ENCODE measurements around the gene ARMH1.
"Not testable (repeated sequence)": the region's sequence is repeated elsewhere in the genome, so short reads cannot be mapped to it uniquely, and the experiment has no call there.

ARMH1 gene

GRCh38 chr1:44645476-44646244 is 28.9 kb upstream of the ARMH1 start:
- DNase-seq: no peak

DNA sequence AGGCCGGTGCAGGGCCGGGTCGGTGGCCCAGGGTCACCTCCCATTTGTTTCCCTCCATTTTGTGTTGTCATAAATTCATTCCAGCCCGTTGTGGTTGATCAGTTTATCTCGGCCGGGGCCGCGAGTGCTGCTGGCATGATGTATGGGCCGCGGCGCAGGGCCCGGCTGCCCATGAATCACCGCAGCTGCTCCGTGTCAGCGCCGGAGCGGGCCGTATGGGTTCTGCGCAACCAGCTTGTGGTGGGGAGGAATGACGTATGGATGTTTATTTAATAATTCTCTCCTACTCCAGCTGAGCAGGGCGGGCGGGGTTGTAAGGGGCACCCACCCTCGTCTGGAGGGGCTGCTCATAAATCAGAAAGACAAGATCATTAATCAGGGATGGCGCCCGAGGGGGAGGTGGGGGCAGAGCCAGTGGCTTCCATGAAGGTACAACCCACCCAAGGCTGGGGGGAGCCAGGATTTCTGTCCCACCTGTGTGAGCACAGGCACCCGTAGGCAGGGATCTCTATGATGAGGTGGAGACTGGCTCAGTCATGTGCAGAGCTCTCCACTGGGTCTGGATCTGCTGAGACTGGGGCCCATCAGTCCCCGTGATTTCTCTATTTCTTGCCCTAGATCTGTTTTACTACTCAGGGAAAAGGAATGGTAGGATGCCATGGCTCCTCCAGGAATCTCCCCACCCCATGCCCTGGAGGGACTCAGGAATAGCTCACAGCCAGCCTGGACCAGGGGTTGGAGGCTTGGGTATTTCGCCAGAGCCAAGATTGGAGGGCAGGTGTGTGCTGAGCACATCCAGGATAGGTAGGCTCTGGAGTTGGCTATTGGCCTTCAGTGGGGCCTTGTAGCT is 28.0 kb upstream of the ARMH1 start:
- DNase-seq: no peak

GRCh38 chr1:44647896-44648295 is 26.6 kb upstream of the ARMH1 start:
- no peak for DNase-seq

GRCh38 chr1:44648529-44649250 is 25.8 kb upstream of the ARMH1 start:
- DNase-seq: no peak

DNA sequence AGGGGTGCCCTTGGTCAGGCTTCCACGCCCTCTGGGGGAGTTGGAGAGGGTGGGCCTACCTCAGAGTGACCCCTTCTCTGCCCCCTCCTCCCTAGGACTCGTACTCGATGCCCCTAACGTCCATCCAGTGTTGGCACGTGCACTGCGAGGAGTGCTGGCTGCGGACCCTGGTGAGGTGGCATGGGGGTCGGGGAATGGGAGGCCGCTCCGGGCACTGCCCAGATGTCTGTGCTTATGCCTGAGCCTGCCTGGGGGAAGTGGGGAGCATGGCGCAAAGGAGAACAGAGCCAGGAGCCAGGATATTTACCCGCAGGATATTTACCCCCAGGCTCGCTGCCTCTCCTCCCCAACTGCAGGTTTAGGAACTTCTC is 24.7 kb upstream of the ARMH1 start:
- DNase-seq: no peak

- no peak for DNase-seq
Observed at GRCh38 chr1:44650159-44650831, 24.2 kb upstream of the ARMH1 start.

DNA sequence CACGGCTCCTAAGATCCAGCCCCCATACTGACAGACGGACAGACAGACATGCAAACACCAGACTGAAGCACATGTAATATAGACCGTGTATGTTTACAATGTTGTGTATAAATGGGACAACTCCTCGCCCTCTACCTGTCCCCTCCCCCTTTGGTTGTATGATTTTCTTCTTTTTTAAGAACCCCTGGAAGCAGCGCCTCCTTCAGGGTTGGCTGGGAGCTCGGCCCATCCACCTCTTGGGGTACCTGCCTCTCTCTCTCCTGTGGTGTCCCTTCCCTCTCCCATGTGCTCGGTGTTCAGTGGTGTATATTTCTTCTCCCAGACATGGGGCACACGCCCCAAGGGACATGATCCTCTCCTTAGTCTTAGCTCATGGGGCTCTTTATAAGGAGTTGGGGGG is 23.4 kb upstream of the ARMH1 start:
- DNase-seq: no peak

GRCh38 chr1:44652445-44653106 is 21.9 kb upstream of the ARMH1 start:
- peak; percentile 73 to 86 for DNase-seq

- DNase-seq: no peak
Observed at GRCh38 chr1:44653107-44653964, 21.2 kb upstream of the ARMH1 start.

- no peak for DNase-seq
Observed at GRCh38 chr1:44654621-44655187, 19.8 kb upstream of the ARMH1 start.

GRCh38 chr1:44655609-44656008 is 18.9 kb upstream of the ARMH1 start:
- peak in 1 of 2 experiments; percentile 40 for DNase-seq

- no peak for DNase-seq
Observed at GRCh38 chr1:44659566-44659965, 14.9 kb upstream of the ARMH1 start.

- DNase-seq: peak; percentile 58 to 73
Observed at GRCh38 chr1:44660176-44660575, 14.3 kb upstream of the ARMH1 start.

- peak; percentile 93 to 98 for DNase-seq
Observed at GRCh38 chr1:44661781-44662682, 12.5 kb upstream of the ARMH1 start.

DNA sequence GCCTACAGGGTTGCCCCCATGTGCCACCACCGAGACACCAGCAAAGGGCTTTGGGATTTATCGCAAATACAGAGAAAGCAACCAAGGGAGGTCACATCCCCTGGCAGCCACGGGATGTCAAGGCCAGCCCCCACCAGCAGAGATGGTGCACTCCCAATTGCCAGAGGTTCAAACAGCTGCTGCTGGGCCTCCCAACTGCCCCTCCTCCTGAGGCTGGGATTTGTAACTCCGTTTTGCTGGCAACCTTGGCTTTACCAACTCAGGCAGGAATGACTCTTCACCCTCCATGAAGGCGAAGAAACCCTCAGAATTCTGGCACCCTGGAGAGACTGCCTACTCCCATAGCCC is 11.9 kb upstream of the ARMH1 start:
- peak in 1 of 2 experiments; percentile 24 for DNase-seq

GRCh38 chr1:44663417-44663816 is 11.1 kb upstream of the ARMH1 start:
- DNase-seq: no peak

DNA sequence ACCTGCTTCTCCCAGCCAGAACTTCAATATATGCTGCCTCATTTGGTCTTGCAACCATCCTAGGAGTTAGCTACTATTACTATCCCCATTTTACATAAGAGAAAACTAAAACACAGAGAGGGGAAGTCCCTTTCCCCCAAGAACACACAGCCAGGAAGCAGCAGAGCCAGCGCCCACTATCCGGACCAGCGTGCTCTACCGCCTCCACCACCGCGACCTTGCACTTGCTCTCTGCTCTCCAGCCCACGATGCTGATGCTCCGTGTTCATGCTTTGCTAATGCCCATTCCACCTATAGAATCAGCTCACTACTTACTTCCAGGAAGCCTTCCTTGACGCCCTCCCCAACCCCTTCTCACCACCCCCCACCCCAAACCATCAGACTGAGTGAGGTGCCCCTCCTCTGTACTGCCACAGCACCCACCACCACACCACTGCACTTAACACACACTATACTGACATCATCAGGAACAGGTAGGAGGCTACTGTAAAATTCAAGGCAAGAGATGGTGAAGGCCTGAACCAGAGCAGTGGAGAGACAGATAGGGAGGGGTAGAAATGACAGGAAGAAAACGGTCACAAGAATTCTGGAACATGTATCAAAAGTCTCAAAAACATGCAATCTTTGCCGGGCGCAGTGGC is 9.7 kb upstream of the ARMH1 start:
- DNase-seq: no peak

- not testable (repeated sequence) for DNase-seq
Observed at GRCh38 chr1:44666719-44667118, 7.8 kb upstream of the ARMH1 start.

Measured in NCI-H524 (cell line).